GM12878 (cell line): ENCODE results near the gene RREB1. TPM values are rescaled to one million over a fixed set of nuclear protein-coding genes. Genes with fewer than 3 reads are reported as not detected.

ENCODE experiments used
- ATAC-seq: fragments of 200-7000 bp; cut with Tn5 transposase; 3 replicates; pipeline ENCODE4 v1.9.1; 2020; ENCODE audit warnings: mild to moderate bottlenecking, moderate library complexity
- BruUV-seq: library from RNA; stranded (reverse); fragments of 400-500 nt; replicated peaks from 2 replicates; lab custom pipeline; 2021; lab: Mats Ljungman, UMichigan
- CTCF ChIA-PET: fragments of 300-600 bp; sonication (Branson Sonifier 250); formaldehyde crosslinking; extraction: SDS; loops from one replicate; lab custom pipeline; 2021; ENCODE audit warnings: inconsistent platforms; lab: Yijun Ruan, JAX
- POLR2A ChIA-PET: fragments of 350-600 bp; formaldehyde crosslinking; extraction: SDS; loops from one replicate; lab custom pipeline; 2021; ENCODE audit warnings: inconsistent platforms; lab: Charles Lee
- RAD21 ChIA-PET: fragments of 300-600 bp; sonication (Branson Sonifier 250); formaldehyde crosslinking; loops from one replicate; lab custom pipeline; 2023; ENCODE audit warnings: antibody characterized with exemption; ENCODE audit not compliant: unreplicated experiment; lab: Charles Lee
- SMC1A ChIA-PET: fragments of 300-600 bp; sonication (Branson Sonifier 250); formaldehyde crosslinking; loops from one replicate; lab custom pipeline; 2023; ENCODE audit not compliant: unreplicated experiment, uncharacterized antibody; lab: Charles Lee
- DNase-seq: peaks from one replicate; pipeline ENCODE4 v3.0.0-alpha.2; 2011; ENCODE audit warnings: low read depth, low spot score
- FAIRE-seq: peaks from 3 replicates; lab custom pipeline; 2011; peaks lifted over from hg19 to GRCh38; lab: Jason Lieb, UNC
- H2AFZ ChIP-seq: 2 replicates; pipeline ENCODE4 v1.6.0; 2011; ENCODE audit warnings: low read depth, low read length, control low read depth; ENCODE audit not compliant: control insufficient read depth
- H3K27ac ChIP-seq: 2 replicates; pipeline ENCODE4 v1.5.1; 2011; ENCODE audit warnings: control low read depth; ENCODE audit not compliant: control insufficient read depth, insufficient read depth
- H3K27me3 ChIP-seq, 2 experiments: replicated peaks in 1 of 2; 2 replicates each; pipeline versions ENCODE4 v1.6.0 to v1.6.1; 2011; ENCODE audit warnings: low read length in 1 of 2; ENCODE audit not compliant: control insufficient read depth in 2 of 2, insufficient read depth in 2 of 2
- H3K36me3 ChIP-seq, 2 experiments: 2 replicates each; pipeline ENCODE4 v1.5.1; 2011; ENCODE audit warnings: low read length in 1 of 2; ENCODE audit not compliant: control insufficient read depth in 2 of 2, insufficient read depth in 2 of 2
- H3K4me1 ChIP-seq: 2 replicates; pipeline ENCODE4 v1.6.1; 2011; ENCODE audit warnings: mild to moderate bottlenecking, low read length, moderate library complexity, mixed read lengths; ENCODE audit not compliant: control insufficient read depth, insufficient read depth
- H3K4me2 ChIP-seq: 2 replicates; pipeline ENCODE4 v1.6.0; 2011; ENCODE audit warnings: control low read depth; ENCODE audit not compliant: control insufficient read depth, insufficient read depth
- H3K4me3 ChIP-seq: fragments of 200-600 bp; sonication (generic); 2 replicates; pipeline ENCODE4 v1.5.1; 2016
- H3K79me2 ChIP-seq: 2 replicates; pipeline ENCODE4 v1.6.0; 2011; ENCODE audit warnings: low read length; ENCODE audit not compliant: control insufficient read depth, insufficient read depth
- H3K9ac ChIP-seq: 2 replicates; pipeline ENCODE4 v1.8.0; 2011; ENCODE audit warnings: low read length, control low read depth, mixed read lengths; ENCODE audit not compliant: control insufficient read depth, insufficient read depth
- H3K9me3 ChIP-seq: replicated peaks from 3 replicates; pipeline ENCODE4 v1.5.1; 2011; ENCODE audit warnings: mild to moderate bottlenecking, low read length; ENCODE audit not compliant: control insufficient read depth, insufficient read depth
- H4K20me1 ChIP-seq: 2 replicates; pipeline ENCODE4 v1.6.0; 2011; ENCODE audit not compliant: control insufficient read depth, insufficient read depth
- BMI1 ChIP-seq: fragments of 450-650 bp; IDR thresholded peaks from 2 replicates; pipeline ENCODE4 v1.6.1; 2016; ENCODE audit warnings: mild to moderate bottlenecking, moderate library complexity, borderline replicate concordance
- CBFB ChIP-seq: IDR thresholded peaks from 2 replicates; pipeline ENCODE4 v1.6.1; 2016; ENCODE audit warnings: antibody characterized with exemption, low read depth
- CBX5 ChIP-seq: sonication (generic); IDR thresholded peaks from 2 replicates; pipeline ENCODE4 v1.6.1; 2016; ENCODE audit warnings: low read depth, moderate library complexity, mild to moderate bottlenecking, inconsistent platforms
- CHD4 ChIP-seq: fragments of 200-600 bp; sonication (generic); IDR thresholded peaks from 2 replicates; pipeline ENCODE4 v1.6.1; 2016; ENCODE audit warnings: mild to moderate bottlenecking
- E2F4 ChIP-seq: IDR thresholded peaks from 2 replicates; pipeline ENCODE4 v1.6.1; 2012; ENCODE audit warnings: low read depth, low read length, improper control_type of control experiment
- EED ChIP-seq: sonication (generic); IDR thresholded peaks from 2 replicates; pipeline ENCODE4 v1.6.1; 2016; ENCODE audit warnings: antibody characterized with exemption, low read depth
- JUNB ChIP-seq: IDR thresholded peaks from 2 replicates; pipeline ENCODE4 v1.6.1; 2016; ENCODE audit warnings: antibody characterized with exemption, mild to moderate bottlenecking
- MEF2B ChIP-seq: fragments of 450-650 bp; IDR thresholded peaks from 2 replicates; pipeline ENCODE4 v1.6.1; 2018; ENCODE audit warnings: mild to moderate bottlenecking, moderate library complexity; ENCODE audit not compliant: partially characterized antibody, poor library complexity, severe bottlenecking
- POLR2AphosphoS2 ChIP-seq: IDR thresholded peaks from 2 replicates; pipeline ENCODE4 v1.6.1; 2011; ENCODE audit warnings: low read depth, mild to moderate bottlenecking, low read length, improper control_type of control experiment, moderate library complexity
- SIN3A ChIP-seq: IDR thresholded peaks from 2 replicates; pipeline ENCODE4 v1.6.1; 2012; ENCODE audit warnings: low read depth, low read length, improper control_type of control experiment
- SMARCA5 ChIP-seq: fragments of 450-650 bp; IDR thresholded peaks from 2 replicates; pipeline ENCODE4 v1.6.1; 2017; ENCODE audit warnings: mild to moderate bottlenecking
- TBL1XR1 ChIP-seq: IDR thresholded peaks from 2 replicates; pipeline ENCODE4 v1.6.1; 2012; ENCODE audit warnings: low read depth, low read length, improper control_type of control experiment
- YY1 ChIP-seq: IDR thresholded peaks from 2 replicates; pipeline ENCODE4 v1.6.1; 2011; ENCODE audit warnings: low read depth, mild to moderate bottlenecking, low read length
- ZSCAN29 ChIP-seq: fragments of 450-650 bp; IDR thresholded peaks from 2 replicates; pipeline ENCODE4 v1.6.1; 2017; ENCODE audit warnings: mild to moderate bottlenecking, moderate library complexity
- WGBS: methylation state at CpG from one replicate; pipeline ENCODE4 v1.1.6; 2016; ENCODE audit warnings: low lambda C conversion rate; ENCODE audit not compliant: insufficient replicate concordance, insufficient coverage; ENCODE audit errors: missing lambda C conversion rate; 5-methylcytosine and 5-hydroxymethylcytosine counted together
- in situ Hi-C: fragments of 300-500 bp; cut with MboI; formaldehyde crosslinking; loops from 9 replicates; pipeline ENCODE4 v1.14.3; 2018; ENCODE audit warnings: mixed read lengths
- intact Hi-C: fragments of 100-400 bp; cut with micrococcal nuclease; formaldehyde crosslinking; loops from one replicate; pipeline ENCODE4 v1.14.2; 2022; ENCODE audit not compliant: unreplicated experiment
- polyA plus RNA-seq, 11 experiments: library from polyadenylated mRNA; depleted of rRNA in 4 of 11; unstranded in 6 of 11; stranded (reverse) in 5 of 11; fragments of >200 nt; fragmentation: Nextera tagmentation in 4 of 11; fragmentation: Illumina TruSeq in 1 of 11; extraction: Ambion mirVana in 4 of 11; extraction: Trizol in 1 of 11; gene quantifications; 1 replicate in 1 of 11; 2 replicates in 10 of 11; pipeline versions ENCODE4 v1.2.1 to v1.2.3, GENCODE V29; 2011 to 2016; ENCODE audit warnings: inconsistent platforms in 2 of 11, missing spikeins in 2 of 11, low read depth in 1 of 11
- total RNA-seq, 4 experiments: library from RNA; depleted of rRNA in 3 of 4; stranded (reverse); fragments of >200 nt in 3 of 4; fragmentation: Illumina TruSeq in 1 of 4; extraction: Trizol in 1 of 4; gene quantifications; 2 replicates each; pipeline versions ENCODE4 v1.2.1 to v1.2.3, GENCODE V29; 2013 to 2021
- TF ChIP-seq, protein P1 (sequence below): fragments of 450-650 bp; IDR thresholded peaks from 2 replicates; pipeline ENCODE4 v1.6.1; 2014; ENCODE audit warnings: mild to moderate bottlenecking
- TF ChIP-seq, protein P2 (sequence below): IDR thresholded peaks from 2 replicates; pipeline ENCODE4 v1.6.1; 2012; ENCODE audit warnings: low read length, inconsistent platforms

RREB1 gene
- total and polyA plus RNA-seq, 10 of the 15 experiments (the other 5 are each of a cell fraction or from before 2014, with no cell fraction given) = 1.9 to 30.3 (median 8.6) TPM

GRCh38 chr6:7257521-7258230 is 149.9 kb downstream of the RREB1 start:
- ChIA-PET SMC1A (no interaction called here), RAD21 (no interaction called here)
- Histone ChIP-seq H3K4me2 (no peak overlapping the region), H3K27me3 (0 out of 4 replicates have a peak, but pooled peaks cover 0 to 4% of the 10 kb centered on the region in 2 experiments)
- TF ChIP-seq BMI1 (no peak), CBX5 (no peak), POLR2AphosphoS2 (no peak), SIN3A (no peak), CBFB (no peak), EED (no peak), ZSCAN29 (no peak), JUNB (no peak), CHD4 (no peak), E2F4 (no peak), MEF2B (no peak), TBL1XR1 (no peak), SMARCA5 (no peak), YY1 (no peak)
- TF ChIP-seq, protein P1, sequence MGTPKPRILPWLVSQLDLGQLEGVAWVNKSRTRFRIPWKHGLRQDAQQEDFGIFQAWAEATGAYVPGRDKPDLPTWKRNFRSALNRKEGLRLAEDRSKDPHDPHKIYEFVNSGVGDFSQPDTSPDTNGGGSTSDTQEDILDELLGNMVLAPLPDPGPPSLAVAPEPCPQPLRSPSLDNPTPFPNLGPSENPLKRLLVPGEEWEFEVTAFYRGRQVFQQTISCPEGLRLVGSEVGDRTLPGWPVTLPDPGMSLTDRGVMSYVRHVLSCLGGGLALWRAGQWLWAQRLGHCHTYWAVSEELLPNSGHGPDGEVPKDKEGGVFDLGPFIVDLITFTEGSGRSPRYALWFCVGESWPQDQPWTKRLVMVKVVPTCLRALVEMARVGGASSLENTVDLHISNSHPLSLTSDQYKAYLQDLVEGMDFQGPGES = no peak
- TF ChIP-seq, protein P2, sequence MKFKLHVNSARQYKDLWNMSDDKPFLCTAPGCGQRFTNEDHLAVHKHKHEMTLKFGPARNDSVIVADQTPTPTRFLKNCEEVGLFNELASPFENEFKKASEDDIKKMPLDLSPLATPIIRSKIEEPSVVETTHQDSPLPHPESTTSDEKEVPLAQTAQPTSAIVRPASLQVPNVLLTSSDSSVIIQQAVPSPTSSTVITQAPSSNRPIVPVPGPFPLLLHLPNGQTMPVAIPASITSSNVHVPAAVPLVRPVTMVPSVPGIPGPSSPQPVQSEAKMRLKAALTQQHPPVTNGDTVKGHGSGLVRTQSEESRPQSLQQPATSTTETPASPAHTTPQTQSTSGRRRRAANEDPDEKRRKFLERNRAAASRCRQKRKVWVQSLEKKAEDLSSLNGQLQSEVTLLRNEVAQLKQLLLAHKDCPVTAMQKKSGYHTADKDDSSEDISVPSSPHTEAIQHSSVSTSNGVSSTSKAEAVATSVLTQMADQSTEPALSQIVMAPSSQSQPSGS = no peak
- TF ChIP-seq, all 136 proteins: peak for 0
- DNase-seq (no peak), FAIRE-seq (no peak), ATAC-seq (no peak)
- BruUV-seq = no TSS peak
- WGBS = 69% methylated on average over 18 of the region's 18 CpGs
- Histone ChIP-seq H3K27ac (no peak overlapping the region), H2AFZ (no peak overlapping the region), H3K9me3 (no peaks in the 10 kb centered on the region; the same call in 1 of the 3 replicates), H4K20me1 (no peaks in the 10 kb centered on the region), H3K4me3 (no peak overlapping the region), H3K9ac (no peak overlapping the region), H3K4me1 (peaks cover 9% of the 10 kb centered on the region), H3K79me2 (no peaks in the 10 kb centered on the region), H3K36me3 (no peaks in the 10 kb centered on the region)
- intact Hi-C loops (no loop called here), in situ Hi-C loops (no loop called here)
- CTCF ChIA-PET = interaction anchor here (1.6 kb wide), 1 partner anchor 14 kb away, joined by 5 read pairs; no protein-coding TSS in a partner anchor
- POLR2A ChIA-PET = no interaction called here
